ENCODE results near the gene ITIH3. TPM values are rescaled to one million over a fixed set of nuclear protein-coding genes. Genes with fewer than 3 reads are reported as not detected.

The ITIH3 gene
- total RNA-seq, 2 experiments from 2014 or later = not detected

- CTCF ChIA-PET = no interaction called here
Measured at GRCh38 chr3:52781741-52782140, 12.9 kb upstream of the ITIH3 start.

GRCh38 chr3:52782412-52783210, 12.0 kb upstream of the ITIH3 start:
- intact Hi-C loops (cut with DNase I, micrococcal nuclease) = no loop called here
- no peak overlapping the region for H3K27ac Mint-ChIP-seq
- POLR2A ChIA-PET = no interaction called here

More at GRCh38 chr3:52781741-52782140, 12.9 kb upstream of the ITIH3 start:
- no peaks in the 10 kb centered on the region for H3K36me3 Mint-ChIP-seq (ENCODE audit: low read depth)
- no peaks in the 10 kb centered on the region for H3K9me3 ChIP-seq (ENCODE audit: control insufficient read depth in 1 of 2, insufficient read depth in 1 of 2, low read length in 2 of 2)
- H3K4me3 Mint-ChIP-seq = no peak overlapping the region
- no peak for TF ChIP-seq CTCF (IDR thresholded peaks at IDR 0.05)
- no peaks in the 10 kb centered on the region for H3K36me3 ChIP-seq (ENCODE audit: insufficient read depth, low read length)
- H3K27me3 Mint-ChIP-seq = no peaks in the 10 kb centered on the region
- no peaks in the 10 kb centered on the region for H3K9me3 Mint-ChIP-seq
- H3K4me1 Mint-ChIP-seq (ENCODE audit: low read depth) = no peaks in the 10 kb centered on the region
- no peak overlapping the region for H3K27ac Mint-ChIP-seq
- ATAC-seq (ENCODE audit: poor library complexity) (no peak), DNase-seq (no peak)
- POLR2A ChIA-PET = no interaction called here
- H3K27me3 ChIP-seq (ENCODE audit: control insufficient read depth in 1 of 2, insufficient read depth in 2 of 2, low read length in 2 of 2) = no peaks in the 10 kb centered on the region
- intact Hi-C loops (cut with DNase I, micrococcal nuclease) = no loop called here
- no peak overlapping the region for H3K4me3 ChIP-seq (ENCODE audit: low read length)
- H3K4me1 ChIP-seq (ENCODE audit: insufficient read depth, low read length) = no peaks in the 10 kb centered on the region
- no peak overlapping the region for H3K27ac ChIP-seq (ENCODE audit: low read depth in 1 of 2, low read length in 2 of 2)

GRCh38 chr3:52783211-52783555, 11.4 kb upstream of the ITIH3 start:
- H3K27ac Mint-ChIP-seq = no peak overlapping the region
- H3K27me3 ChIP-seq (ENCODE audit: control insufficient read depth in 1 of 2, insufficient read depth in 2 of 2, low read length in 2 of 2) = no peaks in the 10 kb centered on the region
- H3K9me3 Mint-ChIP-seq = no peaks in the 10 kb centered on the region
- H3K9me3 ChIP-seq (ENCODE audit: control insufficient read depth in 1 of 2, insufficient read depth in 1 of 2, low read length in 2 of 2) = no peaks in the 10 kb centered on the region
- intact Hi-C loops (cut with DNase I, micrococcal nuclease) = no loop called here
- ChIA-PET POLR2A (no interaction called here), CTCF (no interaction called here)
- DNase-seq (no peak), ATAC-seq (ENCODE audit: poor library complexity) (no peak)
- H3K4me3 Mint-ChIP-seq = no peak overlapping the region
- no peaks in the 10 kb centered on the region for H3K4me1 ChIP-seq (ENCODE audit: insufficient read depth, low read length)
- no peak for TF ChIP-seq CTCF (IDR thresholded peaks at IDR 0.05)
- no peak overlapping the region for H3K4me3 ChIP-seq (ENCODE audit: low read length)
- H3K27ac ChIP-seq (ENCODE audit: low read depth in 1 of 2, low read length in 2 of 2) = no peak overlapping the region
- H3K27me3 Mint-ChIP-seq = no peaks in the 10 kb centered on the region
- no peaks in the 10 kb centered on the region for H3K4me1 Mint-ChIP-seq (ENCODE audit: low read depth)
- H3K36me3 ChIP-seq (ENCODE audit: insufficient read depth, low read length) = no peaks in the 10 kb centered on the region
- no peaks in the 10 kb centered on the region for H3K36me3 Mint-ChIP-seq (ENCODE audit: low read depth)

More at GRCh38 chr3:52782412-52783210, 12.0 kb upstream of the ITIH3 start:
- H3K27me3 Mint-ChIP-seq = no peaks in the 10 kb centered on the region
- Histone ChIP-seq H3K4me1 (ENCODE audit: insufficient read depth, low read length) (no peaks in the 10 kb centered on the region), H3K27me3 (ENCODE audit: control insufficient read depth in 1 of 2, insufficient read depth in 2 of 2, low read length in 2 of 2) (no peaks in the 10 kb centered on the region), H3K9me3 (ENCODE audit: control insufficient read depth in 1 of 2, insufficient read depth in 1 of 2, low read length in 2 of 2) (no peaks in the 10 kb centered on the region), H3K4me3 (ENCODE audit: low read length) (no peak overlapping the region), H3K36me3 (ENCODE audit: insufficient read depth, low read length) (no peaks in the 10 kb centered on the region), H3K27ac (ENCODE audit: low read depth in 1 of 2, low read length in 2 of 2) (no peak overlapping the region)
- CTCF ChIA-PET = no interaction called here
- no peak overlapping the region for H3K4me3 Mint-ChIP-seq
- no peak for ATAC-seq (ENCODE audit: poor library complexity)
- no peaks in the 10 kb centered on the region for H3K36me3 Mint-ChIP-seq (ENCODE audit: low read depth)
- no peak for DNase-seq
- H3K9me3 Mint-ChIP-seq = no peaks in the 10 kb centered on the region
- no peaks in the 10 kb centered on the region for H3K4me1 Mint-ChIP-seq (ENCODE audit: low read depth)
- no peak for TF ChIP-seq CTCF (IDR thresholded peaks at IDR 0.05)
